ENCODE measurements around the gene NAV2.

Gene NAV2

DNA sequence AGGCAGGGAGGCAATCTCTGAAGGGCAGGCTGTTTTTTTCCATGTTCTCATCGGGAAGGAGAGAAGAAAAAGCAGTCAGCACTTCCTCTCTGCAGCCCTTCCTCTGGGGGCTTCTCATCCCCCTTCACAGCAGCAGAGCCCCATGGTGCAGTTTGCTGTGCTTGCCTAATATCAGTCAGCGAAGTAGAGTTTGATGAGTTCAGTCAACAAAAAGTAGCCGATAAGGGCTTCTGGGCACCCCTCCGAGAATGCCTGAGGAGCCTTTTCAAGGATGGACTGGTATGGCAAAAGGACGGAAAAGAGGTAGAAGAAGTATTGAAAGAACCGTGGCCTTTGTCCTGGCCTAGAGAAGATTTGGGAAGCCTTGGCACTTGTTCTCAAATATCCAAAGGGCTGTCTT is 55.6 kb downstream of the NAV2 start:
- no peak overlapping the region for H3K4me3 ChIP-seq (ENCODE audit: low read length)
- TF ChIP-seq CTCF (IDR thresholded peaks at IDR 0.05; ENCODE audit: low read length) (no peak), EZH2 (optimal IDR thresholded peaks at IDR 0.05; ENCODE audit: low read depth, low read length) (no peak), EZH2phosphoT487 (IDR thresholded peaks at IDR 0.05; ENCODE audit: low read length) (no peak)
- no peak overlapping the region for H3K27ac ChIP-seq (ENCODE audit: low read length)
- H3K4me2 ChIP-seq (ENCODE audit: low read depth, low read length): no peak overlapping the region
- H3K4me1 ChIP-seq (ENCODE audit: low read length): no peaks in the 10 kb centered on the region
- H3K9me3 ChIP-seq (replicated peaks; ENCODE audit: insufficient read depth, low read length): no peaks in the 10 kb centered on the region
- H3K79me2 ChIP-seq (ENCODE audit: low read length): peaks cover 3% of the 10 kb centered on the region; the same call in 1 of the 2 replicates
- H3K9ac ChIP-seq (ENCODE audit: low read length): no peak overlapping the region
- no peak overlapping the region for H2AFZ ChIP-seq (ENCODE audit: low read length)
- H3K9me2 ChIP-seq (replicated peaks; ENCODE audit: insufficient read depth, low read length): no peaks in the 10 kb centered on the region
- H4K20me1 ChIP-seq (ENCODE audit: insufficient read depth, low read length): peaks cover 17% of the 10 kb centered on the region; the same call in 1 of the 2 replicates
- H3K36me3 ChIP-seq (replicated peaks; ENCODE audit: insufficient read depth, low read length): no peaks in the 10 kb centered on the region
- peaks cover 7% of the 10 kb centered on the region for H3K27me3 ChIP-seq (replicated peaks; ENCODE audit: insufficient read depth, low read length)
- H3F3A ChIP-seq (ENCODE audit: insufficient read depth, low read length): no peaks in the 10 kb centered on the region
- no peak for DNase-seq

- Histone ChIP-seq H3K9me3 (replicated peaks; ENCODE audit: insufficient read depth, low read length) (no peaks in the 10 kb centered on the region), H3K27me3 (replicated peaks; ENCODE audit: insufficient read depth, low read length) (peaks cover 7% of the 10 kb centered on the region), H3K79me2 (ENCODE audit: low read length) (no peaks in the 10 kb centered on the region), H4K20me1 (ENCODE audit: insufficient read depth, low read length) (0 out of 2 replicates have a peak, but pooled peaks cover 20% of the 10 kb centered on the region), H3K4me1 (ENCODE audit: low read length) (no peaks in the 10 kb centered on the region), H3K9me2 (replicated peaks; ENCODE audit: insufficient read depth, low read length) (no peaks in the 10 kb centered on the region), H3K27ac (ENCODE audit: low read length) (no peak overlapping the region), H3K4me2 (ENCODE audit: low read depth, low read length) (no peak overlapping the region), H3K36me3 (replicated peaks; ENCODE audit: insufficient read depth, low read length) (no peaks in the 10 kb centered on the region), H2AFZ (ENCODE audit: low read length) (no peak overlapping the region), H3F3A (ENCODE audit: insufficient read depth, low read length) (no peaks in the 10 kb centered on the region), H3K9ac (ENCODE audit: low read length) (no peak overlapping the region), H3K4me3 (ENCODE audit: low read length) (no peak overlapping the region)
- DNase-seq: no peak
- no peak for TF ChIP-seq EZH2 (optimal IDR thresholded peaks at IDR 0.05; ENCODE audit: low read depth, low read length)
- no peak for TF ChIP-seq EZH2phosphoT487 (IDR thresholded peaks at IDR 0.05; ENCODE audit: low read length)
- TF ChIP-seq CTCF (IDR thresholded peaks at IDR 0.05; ENCODE audit: low read length): no peak
These were observed 56.2 kb downstream of the NAV2 start for GRCh38 chr11:19768815-19769214.

DNA sequence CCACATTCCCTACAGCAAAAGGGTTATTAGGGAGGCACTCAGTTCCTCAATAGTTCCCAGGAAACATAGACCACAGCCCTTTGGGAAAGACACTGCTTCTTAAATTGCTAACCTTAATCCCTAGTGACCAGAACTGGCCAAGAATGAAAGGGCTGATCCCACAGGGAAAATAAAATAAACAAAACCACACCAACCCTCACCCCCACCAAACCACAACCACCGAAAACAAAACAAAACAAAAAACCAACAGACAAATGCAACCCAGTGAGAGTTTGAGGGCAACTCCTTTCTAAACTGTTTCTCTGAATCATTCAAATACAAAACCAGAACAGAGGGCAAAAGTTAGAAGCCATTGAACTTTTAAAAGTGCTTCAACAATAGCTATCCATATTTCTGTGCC is 57.2 kb downstream of the NAV2 start:
- H3K9ac ChIP-seq (ENCODE audit: low read length): no peak overlapping the region
- H4K20me1 ChIP-seq (ENCODE audit: insufficient read depth, low read length): 0 out of 2 replicates have a peak, but pooled peaks cover 22% of the 10 kb centered on the region
- no peaks in the 10 kb centered on the region for H3K36me3 ChIP-seq (replicated peaks; ENCODE audit: insufficient read depth, low read length)
- peak; percentile 17 for DNase-seq
- H3K4me3 ChIP-seq (ENCODE audit: low read length): no peak overlapping the region
- no peak overlapping the region for H3K27ac ChIP-seq (ENCODE audit: low read length)
- H3K9me3 ChIP-seq (replicated peaks; ENCODE audit: insufficient read depth, low read length): no peaks in the 10 kb centered on the region
- no peak overlapping the region for H2AFZ ChIP-seq (ENCODE audit: low read length)
- no peaks in the 10 kb centered on the region for H3K4me1 ChIP-seq (ENCODE audit: low read length)
- TF ChIP-seq EZH2phosphoT487 (IDR thresholded peaks at IDR 0.05; ENCODE audit: low read length) (no peak), CTCF (IDR thresholded peaks at IDR 0.05; ENCODE audit: low read length) (no peak), EZH2 (optimal IDR thresholded peaks at IDR 0.05; ENCODE audit: low read depth, low read length) (no peak)
- no peaks in the 10 kb centered on the region for H3K9me2 ChIP-seq (replicated peaks; ENCODE audit: insufficient read depth, low read length)
- H3K79me2 ChIP-seq (ENCODE audit: low read length): no peaks in the 10 kb centered on the region
- H3F3A ChIP-seq (ENCODE audit: insufficient read depth, low read length): no peaks in the 10 kb centered on the region
- no peak overlapping the region for H3K4me2 ChIP-seq (ENCODE audit: low read depth, low read length)
- H3K27me3 ChIP-seq (replicated peaks; ENCODE audit: insufficient read depth, low read length): peaks cover 7% of the 10 kb centered on the region
